ENCODE results near the gene GALM.
"Not testable (repeated sequence)": the region's sequence is repeated elsewhere in the genome, so short reads cannot be mapped to it uniquely, and the experiment has no call there.

The GALM gene

GRCh38 chr2:38734299-38735058 is 68.6 kb downstream of the GALM start:
- Mint-ChIP-seq H3K4me3 (no peak overlapping the region), H3K36me3 (ENCODE audit: low read depth) (peaks cover 59% of the 10 kb centered on the region), H3K27ac (no peak overlapping the region), H3K4me1 (peaks cover 4% of the 10 kb centered on the region), H3K9me3 (peaks cover 6% of the 10 kb centered on the region), H3K27me3 (ENCODE audit: low read depth) (no peaks in the 10 kb centered on the region)
- no peak for TF ChIP-seq CTCF (IDR thresholded peaks at IDR 0.05; ENCODE audit: unreplicated experiment in 3 of 3)

- Mint-ChIP-seq H3K9me3 (peaks cover 9% of the 10 kb centered on the region), H3K36me3 (ENCODE audit: low read depth) (peaks cover 65% of the 10 kb centered on the region), H3K27me3 (ENCODE audit: low read depth) (no peaks in the 10 kb centered on the region), H3K4me1 (peaks cover 4% of the 10 kb centered on the region), H3K4me3 (no peak overlapping the region), H3K27ac (peak overlapping the region in 2 of 3 experiments; percentile 50 to 71)
- no peak for TF ChIP-seq CTCF (IDR thresholded peaks at IDR 0.05; ENCODE audit: unreplicated experiment in 3 of 3)
Measured at GRCh38 chr2:38735999-38736320, 70.0 kb downstream of the GALM start.

- not testable (repeated sequence) for H3K9me3 Mint-ChIP-seq; H3K4me1 Mint-ChIP-seq; H3K27me3 Mint-ChIP-seq (ENCODE audit: low read depth); H3K4me3 Mint-ChIP-seq
- Mint-ChIP-seq H3K36me3 (ENCODE audit: low read depth) (peaks cover 68% of the 10 kb centered on the region), H3K27ac (peak overlapping the region in 1 of 3 experiments; percentile 69)
Measured at GRCh38 chr2:38737000-38737698, 71.2 kb downstream of the GALM start.

- Mint-ChIP-seq H3K27ac (peak overlapping the region in 1 of 3 experiments; percentile 69), H3K36me3 (ENCODE audit: low read depth) (peaks cover 75% of the 10 kb centered on the region), H3K27me3 (ENCODE audit: low read depth) (no peaks in the 10 kb centered on the region), H3K4me3 (no peak overlapping the region), H3K4me1 (peaks cover 4% of the 10 kb centered on the region), H3K9me3 (peaks cover 9% of the 10 kb centered on the region)
- no peak for TF ChIP-seq CTCF (IDR thresholded peaks at IDR 0.05; ENCODE audit: unreplicated experiment in 3 of 3)
Measured at GRCh38 chr2:38737925-38738324, 72.0 kb downstream of the GALM start.

GRCh38 chr2:38739524-38739923 is 73.6 kb downstream of the GALM start:
- H3K9me3 Mint-ChIP-seq: peaks cover 9% of the 10 kb centered on the region
- H3K36me3 Mint-ChIP-seq (ENCODE audit: low read depth): peaks cover 78% of the 10 kb centered on the region
- peaks cover 4% of the 10 kb centered on the region for H3K4me1 Mint-ChIP-seq
- no peak overlapping the region for H3K4me3 Mint-ChIP-seq
- no peak for TF ChIP-seq CTCF (IDR thresholded peaks at IDR 0.05; ENCODE audit: unreplicated experiment in 3 of 3)
- H3K27me3 Mint-ChIP-seq (ENCODE audit: low read depth): no peaks in the 10 kb centered on the region
- no peak overlapping the region for H3K27ac Mint-ChIP-seq

GRCh38 chr2:38740851-38741731 is 75.2 kb downstream of the GALM start:
- peak overlapping the region in 1 of 3 experiments; percentile 61 for H3K27ac Mint-ChIP-seq
- no peaks in the 10 kb centered on the region for H3K27me3 Mint-ChIP-seq (ENCODE audit: low read depth)
- peak; percentile 44 to 66 (median 53) for TF ChIP-seq CTCF (IDR thresholded peaks at IDR 0.05; ENCODE audit: unreplicated experiment in 3 of 3)
- peaks cover 86% of the 10 kb centered on the region for H3K36me3 Mint-ChIP-seq (ENCODE audit: low read depth)
- peaks cover 9% of the 10 kb centered on the region for H3K9me3 Mint-ChIP-seq
- H3K4me1 Mint-ChIP-seq: peaks cover 4% of the 10 kb centered on the region
- no peak overlapping the region for H3K4me3 Mint-ChIP-seq

Measured in nephron (organoid).